Panc1 (cell line): ENCODE measurements around the gene TAOK3.

Source experiments
- POLR2AphosphoS5 ChIP-seq: IDR thresholded peaks from 2 replicates; pipeline ENCODE4 v1.6.1; 2012; ENCODE audit warnings: mild to moderate bottlenecking, low read depth, low read length, moderate library complexity
- TF ChIP-seq, protein P1 (sequence below): fragments of 450-650 bp; IDR thresholded peaks from 2 replicates; pipeline ENCODE4 v1.5.1; 2017; ENCODE audit warnings: mild to moderate bottlenecking
- TF ChIP-seq, protein P2 (sequence below), 2 experiments: IDR thresholded peaks; 2 replicates each; pipeline ENCODE4 v1.6.1; 2011 to 2012; ENCODE audit warnings: low read depth in 2 of 2, control low read depth in 1 of 2, low read length in 1 of 2, mild to moderate bottlenecking in 1 of 2, moderate library complexity in 1 of 2; ENCODE audit not compliant: insufficient read depth in 1 of 2

DNA sequence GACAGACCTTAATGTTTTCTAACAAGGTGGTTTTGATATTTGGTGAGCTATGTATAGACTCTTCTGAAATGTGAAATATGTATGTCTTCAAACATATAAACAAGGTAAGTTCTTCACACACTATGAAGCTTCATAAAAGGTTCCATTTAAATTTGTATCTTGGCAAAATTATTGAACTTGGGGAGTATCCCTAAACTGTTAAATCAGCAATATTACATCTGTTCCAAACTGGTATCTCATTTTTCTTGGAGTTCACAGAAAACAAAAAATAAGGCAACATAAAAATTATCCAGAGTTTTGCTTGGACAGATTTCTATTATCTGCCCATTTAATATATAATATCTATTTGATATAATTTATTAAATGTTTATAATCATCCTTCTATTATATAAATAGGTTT is 62.4 kb downstream of the TAOK3 start:
- TF ChIP-seq, protein P1, sequence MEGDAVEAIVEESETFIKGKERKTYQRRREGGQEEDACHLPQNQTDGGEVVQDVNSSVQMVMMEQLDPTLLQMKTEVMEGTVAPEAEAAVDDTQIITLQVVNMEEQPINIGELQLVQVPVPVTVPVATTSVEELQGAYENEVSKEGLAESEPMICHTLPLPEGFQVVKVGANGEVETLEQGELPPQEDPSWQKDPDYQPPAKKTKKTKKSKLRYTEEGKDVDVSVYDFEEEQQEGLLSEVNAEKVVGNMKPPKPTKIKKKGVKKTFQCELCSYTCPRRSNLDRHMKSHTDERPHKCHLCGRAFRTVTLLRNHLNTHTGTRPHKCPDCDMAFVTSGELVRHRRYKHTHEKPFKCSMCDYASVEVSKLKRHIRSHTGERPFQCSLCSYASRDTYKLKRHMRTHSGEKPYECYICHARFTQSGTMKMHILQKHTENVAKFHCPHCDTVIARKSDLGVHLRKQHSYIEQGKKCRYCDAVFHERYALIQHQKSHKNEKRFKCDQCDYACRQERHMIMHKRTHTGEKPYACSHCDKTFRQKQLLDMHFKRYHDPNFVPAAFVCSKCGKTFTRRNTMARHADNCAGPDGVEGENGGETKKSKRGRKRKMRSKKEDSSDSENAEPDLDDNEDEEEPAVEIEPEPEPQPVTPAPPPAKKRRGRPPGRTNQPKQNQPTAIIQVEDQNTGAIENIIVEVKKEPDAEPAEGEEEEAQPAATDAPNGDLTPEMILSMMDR = no peak
- TF ChIP-seq, protein P2, sequence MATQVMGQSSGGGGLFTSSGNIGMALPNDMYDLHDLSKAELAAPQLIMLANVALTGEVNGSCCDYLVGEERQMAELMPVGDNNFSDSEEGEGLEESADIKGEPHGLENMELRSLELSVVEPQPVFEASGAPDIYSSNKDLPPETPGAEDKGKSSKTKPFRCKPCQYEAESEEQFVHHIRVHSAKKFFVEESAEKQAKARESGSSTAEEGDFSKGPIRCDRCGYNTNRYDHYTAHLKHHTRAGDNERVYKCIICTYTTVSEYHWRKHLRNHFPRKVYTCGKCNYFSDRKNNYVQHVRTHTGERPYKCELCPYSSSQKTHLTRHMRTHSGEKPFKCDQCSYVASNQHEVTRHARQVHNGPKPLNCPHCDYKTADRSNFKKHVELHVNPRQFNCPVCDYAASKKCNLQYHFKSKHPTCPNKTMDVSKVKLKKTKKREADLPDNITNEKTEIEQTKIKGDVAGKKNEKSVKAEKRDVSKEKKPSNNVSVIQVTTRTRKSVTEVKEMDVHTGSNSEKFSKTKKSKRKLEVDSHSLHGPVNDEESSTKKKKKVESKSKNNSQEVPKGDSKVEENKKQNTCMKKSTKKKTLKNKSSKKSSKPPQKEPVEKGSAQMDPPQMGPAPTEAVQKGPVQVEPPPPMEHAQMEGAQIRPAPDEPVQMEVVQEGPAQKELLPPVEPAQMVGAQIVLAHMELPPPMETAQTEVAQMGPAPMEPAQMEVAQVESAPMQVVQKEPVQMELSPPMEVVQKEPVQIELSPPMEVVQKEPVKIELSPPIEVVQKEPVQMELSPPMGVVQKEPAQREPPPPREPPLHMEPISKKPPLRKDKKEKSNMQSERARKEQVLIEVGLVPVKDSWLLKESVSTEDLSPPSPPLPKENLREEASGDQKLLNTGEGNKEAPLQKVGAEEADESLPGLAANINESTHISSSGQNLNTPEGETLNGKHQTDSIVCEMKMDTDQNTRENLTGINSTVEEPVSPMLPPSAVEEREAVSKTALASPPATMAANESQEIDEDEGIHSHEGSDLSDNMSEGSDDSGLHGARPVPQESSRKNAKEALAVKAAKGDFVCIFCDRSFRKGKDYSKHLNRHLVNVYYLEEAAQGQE (IDR thresholded peaks at IDR 0.05; ENCODE audit: insufficient read depth in 1 of 2, low read depth in 2 of 2, low read length in 1 of 2) = no peak
- no peak for TF ChIP-seq POLR2AphosphoS5
